ENCODE results near the gene OTUD6A. TPM values are rescaled to one million over a fixed set of nuclear protein-coding genes. Genes with fewer than 3 reads are reported as not detected.

OTUD6A gene
- total RNA-seq, 2 experiments from 2014 or later: not detected

GRCh38 chrX:70034646-70035045, 27.6 kb upstream of the OTUD6A start:
- CTCF ChIA-PET: no interaction called here
- no peaks in the 10 kb centered on the region for H3K27me3 Mint-ChIP-seq

GRCh38 chrX:70038515-70038914, 23.7 kb upstream of the OTUD6A start:
- POLR2A ChIA-PET: no interaction called here

More at GRCh38 chrX:70034646-70035045, 27.6 kb upstream of the OTUD6A start:
- no peaks in the 10 kb centered on the region for H3K36me3 Mint-ChIP-seq (ENCODE audit: low read depth)
- H3K27ac Mint-ChIP-seq: no peak overlapping the region
- peaks cover 19% of the 10 kb centered on the region for H3K4me1 Mint-ChIP-seq
- no peaks in the 10 kb centered on the region for H3K9me3 Mint-ChIP-seq
- no peak overlapping the region for H3K4me3 Mint-ChIP-seq
- no peak for DNase-seq
- POLR2A ChIA-PET: no interaction called here

DNA sequence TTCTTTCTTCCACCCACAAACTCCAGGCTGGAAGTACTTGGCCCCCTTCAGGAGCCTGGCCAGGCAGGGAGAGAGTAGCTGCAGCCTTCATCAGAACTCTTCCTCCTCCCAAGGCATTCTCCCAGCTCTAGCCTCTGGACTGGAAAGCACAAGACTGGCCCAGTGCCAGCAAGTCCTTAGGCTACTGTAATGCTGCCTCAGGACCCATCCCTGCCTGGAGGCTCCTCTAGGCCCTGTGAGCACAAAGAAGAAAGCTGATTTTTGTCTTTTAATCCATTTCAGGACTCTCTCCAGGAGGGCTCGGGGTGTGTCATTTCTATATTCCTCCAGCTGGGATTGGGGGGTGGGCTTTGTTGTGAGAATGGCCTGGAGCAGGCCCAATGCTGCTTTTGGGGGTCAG, 23.3 kb upstream of the OTUD6A start:
- Mint-ChIP-seq H3K4me1 (no peaks in the 10 kb centered on the region), H3K9me3 (no peaks in the 10 kb centered on the region), H3K27ac (no peak overlapping the region), H3K36me3 (ENCODE audit: low read depth) (no peaks in the 10 kb centered on the region), H3K27me3 (no peaks in the 10 kb centered on the region), H3K4me3 (no peak overlapping the region)
- no peak for DNase-seq
- CTCF ChIA-PET: interaction anchor here (0.6 to 1.1 kb wide), 2 partner anchors 12 to 30 kb away, joined by 3 read pairs; no protein-coding TSS in a partner anchor
- POLR2A ChIA-PET: no interaction called here

More at GRCh38 chrX:70038515-70038914, 23.7 kb upstream of the OTUD6A start:
- Mint-ChIP-seq H3K27me3 (no peaks in the 10 kb centered on the region), H3K4me1 (no peaks in the 10 kb centered on the region), H3K27ac (no peak overlapping the region), H3K9me3 (no peaks in the 10 kb centered on the region), H3K4me3 (no peak overlapping the region), H3K36me3 (ENCODE audit: low read depth) (no peaks in the 10 kb centered on the region)
- no peak for DNase-seq
- CTCF ChIA-PET: no interaction called here

- Mint-ChIP-seq H3K27me3 (no peaks in the 10 kb centered on the region), H3K9me3 (no peaks in the 10 kb centered on the region), H3K27ac (no peak overlapping the region), H3K36me3 (ENCODE audit: low read depth) (no peaks in the 10 kb centered on the region), H3K4me3 (no peak overlapping the region), H3K4me1 (no peaks in the 10 kb centered on the region)
- ChIA-PET POLR2A (no interaction called here), CTCF (interaction anchor here (0.6 to 1.1 kb wide), 2 partner anchors 11 to 31 kb away, joined by 3 read pairs; no protein-coding TSS in a partner anchor)
- DNase-seq: no peak
Observed at GRCh38 chrX:70039758-70040157, 22.5 kb upstream of the OTUD6A start.

DNA sequence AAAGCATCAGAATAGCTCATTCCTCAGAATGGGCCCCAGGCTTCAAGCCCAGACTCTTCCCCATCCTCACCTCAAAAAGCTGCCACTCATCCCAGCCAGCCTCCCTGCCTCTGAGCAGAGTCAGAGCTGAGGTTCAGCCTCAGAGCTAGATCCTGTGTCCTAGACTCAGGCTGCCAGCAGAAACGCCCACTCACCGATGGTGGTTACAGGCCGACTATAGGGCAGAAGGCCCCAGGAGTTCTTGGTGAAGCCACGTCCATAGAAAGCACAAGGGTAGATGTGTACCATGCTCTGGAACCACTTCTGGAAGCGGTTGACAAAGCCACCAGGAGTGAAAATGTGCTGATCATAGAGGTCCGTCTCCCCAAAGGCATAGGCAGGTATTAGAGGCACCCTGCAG, 20.3 kb upstream of the OTUD6A start:
- Mint-ChIP-seq H3K9me3 (no peaks in the 10 kb centered on the region), H3K4me3 (no peak overlapping the region), H3K27me3 (no peaks in the 10 kb centered on the region), H3K4me1 (no peaks in the 10 kb centered on the region), H3K36me3 (ENCODE audit: low read depth) (no peaks in the 10 kb centered on the region), H3K27ac (no peak overlapping the region)
- no peak for DNase-seq
- POLR2A ChIA-PET: no interaction called here
- CTCF ChIA-PET: interaction anchor here (2.2 kb wide), 1 partner anchor 12 kb away, joined by 9 read pairs; no protein-coding TSS in a partner anchor

DNA sequence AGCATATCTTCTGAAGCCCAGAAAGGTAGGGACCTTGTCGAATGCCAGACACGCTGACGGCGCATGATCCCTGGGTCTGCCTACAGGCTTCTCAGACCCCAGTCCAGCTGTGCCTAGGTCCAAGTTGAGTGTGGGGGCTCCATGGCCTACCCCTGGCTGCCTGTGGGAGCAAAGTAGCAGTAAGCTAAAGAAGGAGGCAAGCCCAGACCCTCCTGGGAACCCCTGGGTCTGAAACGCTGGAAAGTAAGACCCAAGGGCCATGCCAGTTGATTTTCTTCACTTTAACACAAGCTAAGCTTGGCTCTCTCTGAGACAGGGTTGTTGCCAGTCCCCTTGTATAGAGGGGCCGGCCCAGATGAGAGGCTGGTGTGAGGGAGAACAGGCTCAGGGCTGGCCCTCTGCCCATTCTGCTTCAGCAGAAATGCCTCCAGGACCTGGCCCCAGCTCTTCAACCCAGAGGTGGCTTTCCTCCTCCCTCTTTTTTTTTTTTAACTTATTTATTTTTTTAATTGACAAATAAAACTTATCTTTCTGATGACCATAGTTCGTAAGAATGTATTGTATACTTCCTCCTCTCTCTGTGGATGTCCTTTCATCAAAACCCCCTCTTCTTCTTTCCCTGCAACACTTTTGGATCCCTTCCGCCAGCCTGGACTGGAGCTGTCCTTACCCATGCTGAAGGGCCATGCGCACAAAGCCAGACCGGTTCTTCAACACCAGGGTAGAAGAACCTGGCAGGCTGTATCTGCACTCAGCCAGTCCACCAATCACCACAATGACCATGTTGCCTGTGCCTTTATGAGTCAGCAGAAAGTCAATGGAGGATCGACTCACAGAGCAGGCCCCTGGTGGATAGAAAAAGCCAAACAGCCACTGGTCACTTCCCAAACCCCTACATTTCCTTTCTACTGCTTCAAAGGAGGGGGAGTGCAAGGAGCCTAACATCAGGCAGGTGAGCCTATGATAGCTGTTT, 19.6 kb upstream of the OTUD6A start:
- Mint-ChIP-seq H3K36me3 (ENCODE audit: low read depth) (no peaks in the 10 kb centered on the region), H3K9me3 (no peaks in the 10 kb centered on the region), H3K4me1 (no peaks in the 10 kb centered on the region), H3K27me3 (no peaks in the 10 kb centered on the region), H3K4me3 (no peak overlapping the region), H3K27ac (no peak overlapping the region)
- no peak for DNase-seq
- ChIA-PET POLR2A (no interaction called here), CTCF (interaction anchor here (2.2 kb wide), 1 partner anchor 12 kb away, joined by 9 read pairs; no protein-coding TSS in a partner anchor)

GRCh38 chrX:70043685-70044084, 18.6 kb upstream of the OTUD6A start:
- H3K36me3 Mint-ChIP-seq (ENCODE audit: low read depth): no peaks in the 10 kb centered on the region
- H3K4me1 Mint-ChIP-seq: no peaks in the 10 kb centered on the region
- H3K9me3 Mint-ChIP-seq: no peaks in the 10 kb centered on the region
- peaks cover 7% of the 10 kb centered on the region for H3K27me3 Mint-ChIP-seq
- POLR2A ChIA-PET: no interaction called here
- no peak overlapping the region for H3K27ac Mint-ChIP-seq
- no peak overlapping the region for H3K4me3 Mint-ChIP-seq
- no peak for DNase-seq
- CTCF ChIA-PET: no interaction called here

GRCh38 chrX:70044541-70045245, 17.6 kb upstream of the OTUD6A start:
- Mint-ChIP-seq H3K36me3 (ENCODE audit: low read depth) (no peaks in the 10 kb centered on the region), H3K9me3 (no peaks in the 10 kb centered on the region), H3K27me3 (peaks cover 7% of the 10 kb centered on the region), H3K4me3 (no peak overlapping the region), H3K27ac (no peak overlapping the region), H3K4me1 (no peaks in the 10 kb centered on the region)
- DNase-seq: no peak
- ChIA-PET CTCF (no interaction called here), POLR2A (no interaction called here)

DNA sequence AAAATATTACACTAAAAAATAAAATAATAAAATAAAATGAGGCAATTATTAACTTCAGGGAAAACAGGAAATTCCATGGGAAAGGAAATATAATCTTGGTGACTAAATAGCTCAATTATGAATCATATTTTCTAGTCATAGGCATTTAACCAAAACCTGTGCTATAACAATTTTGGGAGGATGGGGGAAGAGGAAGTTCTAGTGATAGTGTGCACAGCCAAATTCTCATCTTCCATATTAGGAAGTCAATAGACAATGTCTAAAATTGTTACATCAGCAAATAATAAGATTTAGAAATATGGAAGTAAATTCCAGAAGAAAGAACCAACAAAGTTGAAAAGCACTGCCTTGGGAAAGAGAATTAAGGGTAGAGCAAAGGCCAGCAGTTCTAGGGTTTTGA, 15.3 kb upstream of the OTUD6A start:
- no peak for DNase-seq
- peaks cover 7% of the 10 kb centered on the region for H3K27me3 Mint-ChIP-seq
- H3K4me1 Mint-ChIP-seq: no peaks in the 10 kb centered on the region
- ChIA-PET POLR2A (no interaction called here), CTCF (no interaction called here)
- no peak overlapping the region for H3K27ac Mint-ChIP-seq
- H3K9me3 Mint-ChIP-seq: no peaks in the 10 kb centered on the region
- no peaks in the 10 kb centered on the region for H3K36me3 Mint-ChIP-seq (ENCODE audit: low read depth)
- no peak overlapping the region for H3K4me3 Mint-ChIP-seq

- no peak overlapping the region for H3K27ac Mint-ChIP-seq
- H3K4me1 Mint-ChIP-seq: no peaks in the 10 kb centered on the region
Observed at GRCh38 chrX:70049406-70049805, 12.9 kb upstream of the OTUD6A start.

DNA sequence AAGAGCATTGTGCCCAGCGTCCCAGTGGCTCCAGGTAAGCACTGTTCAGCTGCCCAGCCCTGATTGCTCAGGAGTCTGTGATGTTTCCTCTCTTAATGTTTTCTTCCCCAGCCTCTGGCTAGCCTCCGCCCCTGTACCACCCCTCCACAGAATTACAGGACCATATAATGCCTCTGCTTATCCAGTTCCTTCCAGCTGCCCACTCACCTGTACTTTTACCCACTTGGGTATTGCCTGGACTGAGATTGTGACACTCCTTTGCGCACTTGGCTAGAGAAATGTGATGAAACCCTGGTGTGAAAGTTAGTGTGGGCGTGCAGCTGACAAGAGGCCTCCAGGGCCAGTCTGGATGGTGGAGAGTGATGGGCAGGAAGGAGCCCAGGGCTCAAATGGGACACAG, 12.3 kb upstream of the OTUD6A start, which contains the start of gene AWAT2:
Gene AWAT2, minus strand, starts transcription at position 14 of the 400 bp plus-strand sequence. Its CDS starts 6 bp downstream, at position 8.
- no peaks in the 10 kb centered on the region for H3K4me1 Mint-ChIP-seq
- H3K27me3 Mint-ChIP-seq: peaks cover 7% of the 10 kb centered on the region
- CTCF ChIA-PET: no interaction called here
- no peaks in the 10 kb centered on the region for H3K9me3 Mint-ChIP-seq
- POLR2A ChIA-PET: no interaction called here
- no peak within 1 kb of the TSS for H3K4me3 Mint-ChIP-seq
- H3K27ac Mint-ChIP-seq: no peak within 1 kb of the TSS
- H3K36me3 Mint-ChIP-seq (ENCODE audit: low read depth): no peaks in the 10 kb centered on the region
- no peak for DNase-seq

More at GRCh38 chrX:70049406-70049805, 12.9 kb upstream of the OTUD6A start:
- ChIA-PET CTCF (no interaction called here), POLR2A (no interaction called here)
- Mint-ChIP-seq H3K36me3 (ENCODE audit: low read depth) (no peaks in the 10 kb centered on the region), H3K4me3 (no peak overlapping the region), H3K9me3 (no peaks in the 10 kb centered on the region), H3K27me3 (peaks cover 7% of the 10 kb centered on the region)
- no peak for DNase-seq

DNA sequence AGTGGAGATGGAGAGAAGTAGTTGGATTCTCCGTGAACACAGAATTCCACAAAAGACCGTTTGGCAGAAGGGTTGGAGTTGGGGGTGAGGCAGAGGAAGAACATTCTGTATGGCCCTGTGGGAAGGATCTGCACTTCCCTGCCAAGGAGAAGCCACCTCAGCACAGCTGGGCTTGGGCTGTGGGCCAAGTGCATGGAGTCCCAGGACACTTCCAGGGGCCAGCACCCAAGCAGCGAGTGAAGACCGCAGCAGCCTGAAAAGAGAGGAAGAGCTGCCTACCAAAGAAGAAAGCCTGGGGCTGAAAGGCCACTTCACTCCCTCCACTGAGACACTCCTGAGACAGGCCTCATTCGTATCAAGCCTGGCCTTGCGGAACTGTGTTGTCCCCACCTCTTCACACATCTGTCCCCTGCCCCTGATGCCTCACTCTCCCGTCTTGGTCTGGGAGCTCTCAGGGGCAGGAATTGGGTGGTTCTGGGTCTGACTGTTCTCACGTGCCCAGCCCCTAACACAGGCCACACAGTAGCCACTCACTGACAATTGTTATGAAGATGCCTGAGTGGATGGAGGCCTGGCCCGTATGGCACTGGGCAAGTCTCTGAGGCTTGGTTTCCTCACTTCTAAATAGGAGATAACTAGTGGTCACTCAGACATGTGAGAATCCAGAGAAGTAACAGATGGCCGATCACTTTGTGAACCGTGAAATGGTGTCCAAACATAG, 9.2 kb upstream of the OTUD6A start:
- CTCF ChIA-PET: no interaction called here
- H3K4me1 Mint-ChIP-seq: no peaks in the 10 kb centered on the region
- POLR2A ChIA-PET: no interaction called here
- no peak overlapping the region for H3K4me3 Mint-ChIP-seq
- no peaks in the 10 kb centered on the region for H3K36me3 Mint-ChIP-seq (ENCODE audit: low read depth)
- H3K9me3 Mint-ChIP-seq: no peaks in the 10 kb centered on the region
- peaks cover 4% of the 10 kb centered on the region for H3K27me3 Mint-ChIP-seq
- no peak overlapping the region for H3K27ac Mint-ChIP-seq
- no peak for DNase-seq

DNA sequence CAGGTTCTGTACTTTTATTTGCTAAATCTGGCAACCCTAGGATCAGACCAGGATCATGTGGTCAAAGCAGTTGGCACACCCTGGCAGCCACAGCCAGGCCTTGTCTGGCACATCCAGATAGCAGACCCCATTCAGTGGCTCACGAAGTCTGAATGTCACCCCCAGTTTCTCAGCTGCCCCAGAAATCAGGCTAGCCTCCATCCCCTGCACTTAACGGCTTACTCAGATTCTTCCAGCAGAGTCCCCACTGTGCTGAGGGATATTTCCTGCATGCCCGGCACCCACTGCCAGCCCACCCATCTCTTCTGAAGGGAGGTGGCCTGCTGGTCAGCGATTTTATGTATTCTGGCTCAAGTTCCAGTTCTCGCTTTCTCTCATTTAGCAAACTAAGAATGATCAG, 7.9 kb upstream of the OTUD6A start:
- no peaks in the 10 kb centered on the region for H3K36me3 Mint-ChIP-seq (ENCODE audit: low read depth)
- POLR2A ChIA-PET: no interaction called here
- no peaks in the 10 kb centered on the region for H3K9me3 Mint-ChIP-seq
- peaks cover 4% of the 10 kb centered on the region for H3K27me3 Mint-ChIP-seq
- no peaks in the 10 kb centered on the region for H3K4me1 Mint-ChIP-seq
- no peak overlapping the region for H3K27ac Mint-ChIP-seq
- no peak overlapping the region for H3K4me3 Mint-ChIP-seq
- DNase-seq: no peak
- CTCF ChIA-PET: no interaction called here
